Psoas muscle (tissue), 8 donors: ENCODE measurements around the gene DCAF4L1. TPM values are rescaled to one million over a fixed set of nuclear protein-coding genes. Genes with fewer than 3 reads are reported as not detected.
A peak's percentile ranks its signal among the peaks of the same experiment; 100 is the strongest.

Source experiments
- ATAC-seq, 4 donors: fragments of 200-7000 bp; cut with Tn5 transposase; one replicate each; pipeline ENCODE4 v1.9.1; 2020; ENCODE audit warnings: moderate library complexity in 3 of 4, mild to moderate bottlenecking in 2 of 4
- DNase-seq, 2 donors: peaks; one replicate each; pipeline ENCODE4 v3.0.0-alpha.2; 2020
- H3K27ac ChIP-seq: fragments of 200-600 bp; one replicate; pipeline ENCODE4 v1.8.0; 2022
- H3K27me3 ChIP-seq, 3 donors: fragments of 200-600 bp in 1 of 3; one replicate each; pipeline versions ENCODE4 v1.6.1 to v1.8.0; 2013 to 2022; ENCODE audit warnings: low read length in 2 of 3, mild to moderate bottlenecking in 2 of 3, moderate library complexity in 1 of 3; ENCODE audit not compliant: insufficient read depth in 3 of 3
- H3K36me3 ChIP-seq, 2 donors: fragments of 200-600 bp in 1 of 2; one replicate each; pipeline versions ENCODE4 v1.6.1 to v1.8.0; 2013 to 2022; ENCODE audit warnings: low read depth in 1 of 2, mild to moderate bottlenecking in 1 of 2, moderate library complexity in 1 of 2; ENCODE audit not compliant: insufficient read depth in 1 of 2
- H3K4me1 ChIP-seq: fragments of 200-600 bp; one replicate; pipeline ENCODE4 v1.8.0; 2022
- H3K4me3 ChIP-seq: fragments of 200-600 bp; one replicate; pipeline ENCODE4 v1.8.0; 2022; ENCODE audit warnings: mild to moderate bottlenecking
- H3K9me3 ChIP-seq: fragments of 200-600 bp; one replicate; pipeline ENCODE4 v1.8.0; 2022
- CTCF ChIP-seq: fragments of 200-600 bp; IDR thresholded peaks from one replicate; pipeline ENCODE4 v1.8.0; 2022; ENCODE audit warnings: antibody characterized with exemption
- WGBS, 3 donors: extraction: QIAGEN DNeasy Blood & Tissue Kit; methylation state at CpG; one replicate each; pipeline versions ENCODE4 v1.1.6 to v1.1.7; 2013; 5-methylcytosine and 5-hydroxymethylcytosine counted together
- intact Hi-C, 2 donors: fragments of 100-400 bp; cut with DNase I; formaldehyde crosslinking; loops; one replicate each; pipeline versions ENCODE4 v1.11.0 to v1.14.2; 2022
- polyA plus RNA-seq, 3 donors: library from polyadenylated mRNA; stranded (reverse); fragments of 200-250 nt; gene quantifications; one replicate each; pipeline ENCODE4 v1.2.3, GENCODE V29; 2013
- total RNA-seq, 4 donors: library from RNA; stranded (reverse); fragmentation: NEBNext Ultra II Directional in 2 of 4; extraction: Animal tissue kit (Norgen Biotek cat#: 25700) in 2 of 4; gene quantifications; one replicate each; pipeline versions ENCODE4 v1.2.1 to v1.2.4, GENCODE V29; 2021 to 2023
- donor health status: healthy with polysubstance abuse.
- donor health status: DM: no; HTN: no; CAD: no; lungs with moderate emphysema.
- donor health status: Bipolar disorder and iron deficiency.
- donor health status: healthy.
- donor health status: DM: yes; HTN: yes; CAD: no.
- donor health status: DM: no; HTN: no; CAD: no.
- donor health status: DM: no; HTN: no; CAD: no.
- donor health status: DM: yes; HTN: yes; CAD: no.

The DCAF4L1 gene
- total and polyA plus RNA-seq, 7 donors: 0.04 to 1.1 (median 0.25) TPM

DNA sequence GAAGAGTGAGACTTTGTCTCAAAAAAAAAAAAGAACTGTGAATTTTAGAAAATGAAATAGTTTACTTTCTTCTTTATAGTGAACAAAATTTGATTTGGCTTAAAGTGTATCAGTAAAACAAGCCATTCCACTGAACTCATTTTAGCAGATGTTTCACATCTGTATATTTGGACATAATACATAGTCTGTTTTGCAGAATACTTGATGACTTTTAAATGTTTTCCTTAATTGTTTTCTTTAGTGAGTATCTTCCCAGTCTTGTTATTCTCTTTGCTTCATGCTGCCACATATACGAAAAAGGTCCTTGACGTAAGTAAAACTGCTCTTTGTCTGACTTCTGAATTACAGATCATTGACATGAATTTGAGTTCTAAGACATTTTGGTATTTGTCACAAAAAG, 38.0 kb upstream of the DCAF4L1 start:
- Histone ChIP-seq H3K36me3 (peaks cover 0 to 80% of the 10 kb centered on the region in 2 donors), H3K4me3 (no peak overlapping the region), H3K27ac (no peak overlapping the region), H3K9me3 (no peaks in the 10 kb centered on the region), H3K4me1 (peaks cover 13% of the 10 kb centered on the region), H3K27me3 (no peaks in the 10 kb centered on the region)
- WGBS, 3 donors: 94 to 95% (median 95%) methylated on average over 2 of the region's 2 CpGs
- no peak for TF ChIP-seq CTCF
- intact Hi-C loops: no loop called here
- ATAC-seq (no peak), DNase-seq (no peak)

- no peaks in the 10 kb centered on the region for H3K9me3 ChIP-seq
- no peak for ATAC-seq
- H3K4me3 ChIP-seq: no peak overlapping the region
- intact Hi-C loops: no loop called here
- H3K27me3 ChIP-seq: no peaks in the 10 kb centered on the region
- H3K27ac ChIP-seq: no peak overlapping the region
- peaks cover 0 to 76% of the 10 kb centered on the region in 2 donors for H3K36me3 ChIP-seq
- no peak for DNase-seq
- H3K4me1 ChIP-seq: peaks cover 7% of the 10 kb centered on the region
- TF ChIP-seq CTCF: no peak
These were observed 37.5 kb upstream of the DCAF4L1 start for GRCh38 chr4:41944089-41944488.

GRCh38 chr4:41949531-41949930, 32.0 kb upstream of the DCAF4L1 start:
- Histone ChIP-seq H3K4me1 (no peaks in the 10 kb centered on the region), H3K4me3 (no peak overlapping the region), H3K27ac (no peak overlapping the region), H3K27me3 (no peaks in the 10 kb centered on the region), H3K9me3 (no peaks in the 10 kb centered on the region), H3K36me3 (peaks cover 0 to 92% of the 10 kb centered on the region in 2 donors)
- 82 to 85% (median 84%) methylated on average over 3 of the region's 3 CpGs for WGBS, 3 donors
- intact Hi-C loops: loop anchor here in 1 of 2 donors (5.0 kb wide), 1 partner anchor 257 kb away; no protein-coding TSS in a partner anchor
- no peak for ATAC-seq
- TF ChIP-seq CTCF: no peak
- DNase-seq: no peak

GRCh38 chr4:41957634-41958033, 23.9 kb upstream of the DCAF4L1 start:
- WGBS, 3 donors: 22 to 27% (median 24%) methylated on average over 1 of the region's 1 CpG
- intact Hi-C loops: no loop called here
- no peaks in the 10 kb centered on the region for H3K4me1 ChIP-seq
- H3K4me3 ChIP-seq: no peak overlapping the region
- peaks cover 0 to 38% of the 10 kb centered on the region in 2 donors for H3K36me3 ChIP-seq
- ATAC-seq (no peak), DNase-seq (no peak)
- TF ChIP-seq CTCF: peak; percentile 31
- H3K27me3 ChIP-seq: no peaks in the 10 kb centered on the region
- H3K27ac ChIP-seq: no peak overlapping the region
- no peaks in the 10 kb centered on the region for H3K9me3 ChIP-seq

GRCh38 chr4:41963105-41963504, 18.5 kb upstream of the DCAF4L1 start:
- Histone ChIP-seq H3K4me3 (no peak overlapping the region), H3K4me1 (no peaks in the 10 kb centered on the region), H3K27me3 (no peaks in the 10 kb centered on the region), H3K27ac (no peak overlapping the region), H3K36me3 (peaks cover 0 to 3% of the 10 kb centered on the region in 2 donors), H3K9me3 (no peaks in the 10 kb centered on the region)
- peak; percentile 21 for TF ChIP-seq CTCF
- 95 to 99% (median 97%) methylated on average over 4 of the region's 4 CpGs for WGBS, 3 donors
- intact Hi-C loops: no loop called here
- ATAC-seq (no peak), DNase-seq (no peak)
